HEK293T (cell line): Measurements from ENCODE around the gene PITX1.

ENCODE experiments used
- CTCF ChIA-PET: fragments of 350-600 bp; formaldehyde crosslinking; extraction: SDS; loops from one replicate; lab custom pipeline; 2021; ENCODE audit warnings: antibody characterized with exemption, inconsistent platforms; lab: Yijun Ruan, JAX
- POLR2A ChIA-PET: fragments of 350-600 bp; formaldehyde crosslinking; extraction: SDS; loops from one replicate; lab custom pipeline; 2020; ENCODE audit warnings: antibody characterized with exemption, inconsistent platforms; lab: Yijun Ruan, JAX
- DNase-seq: peaks from one replicate; pipeline ENCODE4 v3.0.0; 2012; ENCODE audit warnings: mixed read lengths; ENCODE audit errors: extremely low spot score
- ARNT ChIP-seq: fragments of 450-650 bp; IDR thresholded peaks from 2 replicates; pipeline ENCODE4 v1.6.1; 2017; ENCODE audit warnings: mild to moderate bottlenecking
- BHLHE40 ChIP-seq: fragments of 450-650 bp; IDR thresholded peaks from 2 replicates; pipeline ENCODE4 v1.6.1; 2016; ENCODE audit warnings: mild to moderate bottlenecking, moderate library complexity, borderline replicate concordance
- CTBP1 ChIP-seq: fragments of 450-650 bp; IDR thresholded peaks from 2 replicates; pipeline ENCODE4 v1.6.1; 2016; ENCODE audit warnings: borderline replicate concordance
- ELF4 ChIP-seq: fragments of 450-650 bp; IDR thresholded peaks from 2 replicates; pipeline ENCODE4 v1.6.1; 2017; ENCODE audit warnings: antibody characterized with exemption
- FOXA1 ChIP-seq: fragments of 450-650 bp; IDR thresholded peaks from 2 replicates; pipeline ENCODE4 v1.6.1; 2016; ENCODE audit warnings: mild to moderate bottlenecking
- FOXK2 ChIP-seq: fragments of 450-650 bp; IDR thresholded peaks from 2 replicates; pipeline ENCODE4 v1.6.1; 2016; ENCODE audit warnings: mild to moderate bottlenecking
- FOXM1 ChIP-seq: fragments of 450-650 bp; IDR thresholded peaks from 2 replicates; pipeline ENCODE4 v1.6.1; 2017; ENCODE audit warnings: mild to moderate bottlenecking, borderline replicate concordance
- HDGF ChIP-seq: fragments of 450-650 bp; IDR thresholded peaks from 2 replicates; pipeline ENCODE4 v1.6.1; 2017; ENCODE audit warnings: antibody characterized with exemption, borderline replicate concordance
- L3MBTL2 ChIP-seq: fragments of 450-650 bp; conservative IDR thresholded peaks from 2 replicates; pipeline ENCODE4 v1.6.1; 2016; ENCODE audit warnings: mild to moderate bottlenecking
- LEF1 ChIP-seq: fragments of 450-650 bp; IDR thresholded peaks from 2 replicates; pipeline ENCODE4 v1.6.1; 2017; ENCODE audit warnings: mild to moderate bottlenecking, borderline replicate concordance
- NFRKB ChIP-seq: fragments of 450-650 bp; IDR thresholded peaks from 2 replicates; pipeline ENCODE4 v1.6.1; 2016; ENCODE audit warnings: mild to moderate bottlenecking, moderate library complexity
- PKNOX1 ChIP-seq: fragments of 450-650 bp; IDR thresholded peaks from 2 replicates; pipeline ENCODE4 v1.6.1; 2016
- SP1 ChIP-seq: fragments of 450-650 bp; IDR thresholded peaks from 2 replicates; pipeline ENCODE4 v1.6.1; 2017
- SUZ12 ChIP-seq: fragments of 450-650 bp; IDR thresholded peaks from 2 replicates; pipeline ENCODE4 v1.6.1; 2016; ENCODE audit warnings: mild to moderate bottlenecking
- TARDBP ChIP-seq: fragments of 450-650 bp; IDR thresholded peaks from 2 replicates; pipeline ENCODE4 v1.6.1; 2016
- ZNF384 ChIP-seq: fragments of 450-650 bp; IDR thresholded peaks from 2 replicates; pipeline ENCODE4 v1.6.1; 2016

The PITX1 gene

GRCh38 chr5:135038813-135039270 lies 4.8 kb upstream of the PITX1 start:
- no peak for TF ChIP-seq HDGF
- TF ChIP-seq FOXK2, result no peak
- TF ChIP-seq LEF1, result no peak
- no peak for TF ChIP-seq SP1
- no peak for TF ChIP-seq CTBP1
- TF ChIP-seq SUZ12, result no peak
- TF ChIP-seq ELF4, result no peak
- no peak for TF ChIP-seq ARNT
- TF ChIP-seq BHLHE40, result no peak
- TF ChIP-seq L3MBTL2, result no peak
- no peak for TF ChIP-seq ZNF384
- TF ChIP-seq FOXA1, result no peak
- no peak for TF ChIP-seq TARDBP
- no peak for TF ChIP-seq NFRKB
- no peak for DNase-seq
- CTCF ChIA-PET, result no interaction called here
- POLR2A ChIA-PET, result no interaction called here

GRCh38 chr5:135038205-135038812 lies 4.3 kb upstream of the PITX1 start:
- DNase-seq, result no peak
- no peak for TF ChIP-seq FOXA1
- no peak for TF ChIP-seq ZNF384
- no peak for TF ChIP-seq FOXM1
- no peak for TF ChIP-seq BHLHE40
- ChIA-PET CTCF (no interaction called here), POLR2A (no interaction called here)

- TF ChIP-seq HDGF (no peak), FOXM1 (no peak), L3MBTL2 (no peak), PKNOX1 (no peak), SP1 (no peak), FOXA1 (no peak), ELF4 (no peak), SUZ12 (no peak), CTBP1 (no peak), LEF1 (no peak), BHLHE40 (no peak), NFRKB (no peak), ARNT (no peak)
- POLR2A ChIA-PET, result no interaction called here
- DNase-seq, result no peak
- CTCF ChIA-PET, result no interaction called here
These were observed 3.6 kb upstream of the PITX1 start for GRCh38 chr5:135037519-135038204.

- ChIA-PET POLR2A (no interaction called here), CTCF (no interaction called here)
- DNase-seq, result no peak
- TF ChIP-seq HDGF (no peak), SUZ12 (no peak), LEF1 (no peak), SP1 (no peak), FOXM1 (no peak), TARDBP (no peak), L3MBTL2 (no peak), FOXK2 (no peak)
These were observed 2.4 kb upstream of the PITX1 start for GRCh38 chr5:135036405-135036804.

GRCh38 chr5:135035678-135036030 lies 1.6 kb upstream of the PITX1 start:
- TF ChIP-seq ELF4, result no peak
- TF ChIP-seq FOXA1, result no peak
- no peak for TF ChIP-seq ZNF384
- no peak for TF ChIP-seq CTBP1
- no peak for TF ChIP-seq ARNT
- TF ChIP-seq SP1, result no peak
- TF ChIP-seq NFRKB, result no peak
- TF ChIP-seq FOXM1, result no peak
- TF ChIP-seq PKNOX1, result no peak
- no peak for TF ChIP-seq FOXK2
- no peak for TF ChIP-seq BHLHE40
- TF ChIP-seq HDGF, result no peak
- no peak for TF ChIP-seq SUZ12
- no peak for TF ChIP-seq TARDBP
- no peak for TF ChIP-seq L3MBTL2
- no peak for TF ChIP-seq LEF1
- CTCF ChIA-PET, result interaction anchor here (1.2 kb wide), 1 partner anchor 158 kb away, joined by 3 read pairs; no protein-coding TSS in a partner anchor
- POLR2A ChIA-PET, result interaction anchor here (1.0 to 1.6 kb wide), 5 partner anchors 10 to 156 kb away, joined by 3 to 5 read pairs (median 4); partner anchors contain the start of gene PCBD2
- no peak for DNase-seq

GRCh38 chr5:135034963-135035677 lies 1.1 kb upstream of the PITX1 start:
- ChIA-PET POLR2A (interaction anchor here (1.0 to 1.6 kb wide), 7 partner anchors 8 to 156 kb away, joined by 3 to 5 read pairs (median 3); partner anchors contain the start of gene PCBD2), CTCF (interaction anchor here (1.2 kb wide), 1 partner anchor 159 kb away, joined by 3 read pairs; no protein-coding TSS in a partner anchor)
- TF ChIP-seq FOXM1 (no peak), ARNT (no peak), LEF1 (no peak), CTBP1 (no peak), SP1 (no peak), FOXA1 (no peak), BHLHE40 (no peak), HDGF (no peak), NFRKB (no peak), TARDBP (no peak), L3MBTL2 (no peak), FOXK2 (no peak), ELF4 (no peak), PKNOX1 (no peak), ZNF384 (no peak)
- no peak for DNase-seq
